HL-60 (cell line): ENCODE measurements around the gene CITED4.

ENCODE experiments used
- DNase-seq, 2 experiments: peaks; one replicate each; pipeline ENCODE4 v3.0.0-alpha.2; 2010 to 2020; ENCODE audit warnings: low read depth in 1 of 2, low spot score in 1 of 2
- H3K27ac ChIP-seq: fragments of 250-450 bp; sonication (Bioruptor Pico); replicated peaks from 2 replicates; pipeline ENCODE4 v1.5.1; 2020; ENCODE audit warnings: mild to moderate bottlenecking, moderate library complexity
- H3K27me3 ChIP-seq: fragments of 250-450 bp; sonication (Bioruptor Pico); 2 replicates; pipeline ENCODE4 v1.5.1; 2021; ENCODE audit warnings: mild to moderate bottlenecking, moderate library complexity; ENCODE audit not compliant: insufficient read depth, poor library complexity, severe bottlenecking
- H3K4me3 ChIP-seq: replicated peaks from 2 replicates; pipeline ENCODE4 v1.5.1; 2011; ENCODE audit warnings: mild to moderate bottlenecking, control low read depth, low read length; ENCODE audit not compliant: insufficient read depth
- GABPA ChIP-seq: IDR thresholded peaks from 2 replicates; pipeline ENCODE4 v1.6.1; 2012; ENCODE audit warnings: low read depth
- POLR2AphosphoS5 ChIP-seq: IDR thresholded peaks from 2 replicates; pipeline ENCODE4 v1.6.1; 2012; ENCODE audit warnings: low read depth
- SPI1 ChIP-seq: IDR thresholded peaks from 2 replicates; pipeline ENCODE4 v1.6.1; 2012; ENCODE audit warnings: low read depth, mild to moderate bottlenecking, borderline replicate concordance
- TF ChIP-seq, protein P1 (sequence below): IDR thresholded peaks from one replicate; pipeline ENCODE4 v1.5.1; 2011; ENCODE audit warnings: low read length, control low read depth, inconsistent platforms; ENCODE audit not compliant: insufficient read depth

CITED4 gene

DNA sequence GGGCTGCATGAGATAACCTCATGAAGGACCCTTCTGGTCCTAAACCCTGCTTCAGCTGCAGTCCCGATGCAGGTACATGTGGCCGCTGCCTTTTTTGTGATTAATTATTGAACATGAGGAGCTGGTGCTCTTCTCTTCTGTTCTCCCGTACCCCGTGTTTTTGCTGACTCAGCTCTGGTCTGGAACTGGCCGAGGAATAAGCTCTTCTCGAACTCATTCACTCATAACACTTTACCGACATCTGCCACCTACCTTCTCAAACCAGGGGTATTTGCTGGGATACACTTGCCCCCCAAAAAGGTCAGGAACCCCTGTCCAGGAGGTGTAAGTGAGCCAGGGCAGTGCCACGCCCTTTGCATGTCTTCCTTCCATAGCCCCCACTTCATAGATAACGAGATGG is 46.7 kb downstream of the CITED4 start:
- H3K27ac ChIP-seq: no peak overlapping the region
- no peak overlapping the region for H3K4me3 ChIP-seq
- no peaks in the 10 kb centered on the region for H3K27me3 ChIP-seq
- TF ChIP-seq, protein P1, sequence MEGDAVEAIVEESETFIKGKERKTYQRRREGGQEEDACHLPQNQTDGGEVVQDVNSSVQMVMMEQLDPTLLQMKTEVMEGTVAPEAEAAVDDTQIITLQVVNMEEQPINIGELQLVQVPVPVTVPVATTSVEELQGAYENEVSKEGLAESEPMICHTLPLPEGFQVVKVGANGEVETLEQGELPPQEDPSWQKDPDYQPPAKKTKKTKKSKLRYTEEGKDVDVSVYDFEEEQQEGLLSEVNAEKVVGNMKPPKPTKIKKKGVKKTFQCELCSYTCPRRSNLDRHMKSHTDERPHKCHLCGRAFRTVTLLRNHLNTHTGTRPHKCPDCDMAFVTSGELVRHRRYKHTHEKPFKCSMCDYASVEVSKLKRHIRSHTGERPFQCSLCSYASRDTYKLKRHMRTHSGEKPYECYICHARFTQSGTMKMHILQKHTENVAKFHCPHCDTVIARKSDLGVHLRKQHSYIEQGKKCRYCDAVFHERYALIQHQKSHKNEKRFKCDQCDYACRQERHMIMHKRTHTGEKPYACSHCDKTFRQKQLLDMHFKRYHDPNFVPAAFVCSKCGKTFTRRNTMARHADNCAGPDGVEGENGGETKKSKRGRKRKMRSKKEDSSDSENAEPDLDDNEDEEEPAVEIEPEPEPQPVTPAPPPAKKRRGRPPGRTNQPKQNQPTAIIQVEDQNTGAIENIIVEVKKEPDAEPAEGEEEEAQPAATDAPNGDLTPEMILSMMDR: no peak
- TF ChIP-seq POLR2AphosphoS5 (no peak), GABPA (no peak), SPI1 (no peak)
- no peak for DNase-seq
